Measurements from ENCODE around the gene TAS1R3. TPM values are rescaled to one million over a fixed set of nuclear protein-coding genes. Genes with fewer than 3 reads are reported as not detected.

The TAS1R3 gene
- total RNA-seq, 1 experiment from 2014 or later: 1.6 TPM

GRCh38 chr1:1295154-1295923 lies 35.7 kb upstream of the TAS1R3 start:
- DNase-seq (ENCODE audit: low spot score): no peak

GRCh38 chr1:1296070-1297061 lies 34.7 kb upstream of the TAS1R3 start:
- no peak for DNase-seq (ENCODE audit: low spot score)

GRCh38 chr1:1297802-1298424 lies 33.2 kb upstream of the TAS1R3 start:
- no peak for DNase-seq (ENCODE audit: low spot score)

- no peak for DNase-seq (ENCODE audit: low spot score)
Measured at GRCh38 chr1:1298861-1299685, 32.0 kb upstream of the TAS1R3 start.

GRCh38 chr1:1299686-1300351 lies 31.3 kb upstream of the TAS1R3 start:
- no peak for DNase-seq (ENCODE audit: low spot score)

GRCh38 chr1:1300352-1300739 lies 30.7 kb upstream of the TAS1R3 start:
- no peak for DNase-seq (ENCODE audit: low spot score)

- no peak for DNase-seq (ENCODE audit: low spot score)
Measured at GRCh38 chr1:1302006-1302430, 29.1 kb upstream of the TAS1R3 start.

GRCh38 chr1:1302951-1303509 lies 28.1 kb upstream of the TAS1R3 start:
- no peak for DNase-seq (ENCODE audit: low spot score)

GRCh38 chr1:1303736-1304135 lies 27.3 kb upstream of the TAS1R3 start:
- no peak for DNase-seq (ENCODE audit: low spot score)

GRCh38 chr1:1304331-1305299 lies 26.5 kb upstream of the TAS1R3 start:
- DNase-seq (ENCODE audit: low spot score): no peak

- DNase-seq (ENCODE audit: low spot score): peak; percentile 75
Measured at GRCh38 chr1:1305300-1306069, 25.6 kb upstream of the TAS1R3 start.

- DNase-seq (ENCODE audit: low spot score): no peak
Measured at GRCh38 chr1:1306070-1306660, 24.9 kb upstream of the TAS1R3 start.

- no peak for DNase-seq (ENCODE audit: low spot score)
Measured at GRCh38 chr1:1306661-1307260, 24.3 kb upstream of the TAS1R3 start.

GRCh38 chr1:1307261-1307922 lies 23.7 kb upstream of the TAS1R3 start:
- DNase-seq (ENCODE audit: low spot score): no peak

- peak; percentile 93 for DNase-seq (ENCODE audit: low spot score)
Measured at GRCh38 chr1:1307923-1308755, 22.9 kb upstream of the TAS1R3 start, which contains the start of the genes ACAP3 and PUSL1. Gene ACAP3, minus strand, starts transcription at chr1:1307930. Its CDS starts 115 bp downstream, at chr1:1307815. Gene PUSL1, plus strand, starts transcription at chr1:1308597. Its CDS starts 47 bp downstream, at chr1:1308644.
